HFFc6 (cell line): ENCODE results near the gene TOMM40. TPM values are rescaled to one million over a fixed set of nuclear protein-coding genes. Genes with fewer than 3 reads are reported as not detected.

Source experiments
- DNase-seq: peaks from one replicate; pipeline ENCODE4 v3.0.0-alpha.2; 2018
- H3K27ac Mint-ChIP-seq: 2 replicates; pipeline ENCODE4 v1.8.0; 2020; ENCODE audit warnings: mild to moderate bottlenecking, mixed read lengths
- H3K27me3 Mint-ChIP-seq: 2 replicates; pipeline ENCODE4 v1.8.0; 2021; ENCODE audit warnings: mild to moderate bottlenecking, moderate library complexity, mixed read lengths; ENCODE audit not compliant: insufficient read depth
- H3K36me3 Mint-ChIP-seq: 2 replicates; pipeline ENCODE4 v1.8.0; 2021; ENCODE audit warnings: low read depth, mixed read lengths
- H3K4me1 Mint-ChIP-seq: 2 replicates; pipeline ENCODE4 v1.8.0; 2020; ENCODE audit warnings: low read depth, mixed read lengths
- H3K4me3 Mint-ChIP-seq: 2 replicates; pipeline ENCODE4 v1.8.0; 2020; ENCODE audit warnings: mild to moderate bottlenecking, moderate library complexity, mixed read lengths
- H3K9me3 Mint-ChIP-seq: 2 replicates; pipeline ENCODE4 v1.8.0; 2020; ENCODE audit warnings: mild to moderate bottlenecking, mixed read lengths
- total RNA-seq, 6 experiments: library from RNA; stranded (reverse); fragmentation: NEBNext Ultra II Directional; extraction: Animal tissue kit (Norgen Biotek cat#: 25700); gene quantifications; 2 replicates in 1 of 6; 3 replicates in 5 of 6; pipeline ENCODE4 v1.2.3, GENCODE V29; 2021
- TF ChIP-seq, protein P1 (sequence below): fragments of 200-600 bp; sonication (generic); IDR thresholded peaks from 2 replicates; pipeline ENCODE4 v1.5.0; 2021; ENCODE audit warnings: antibody characterized with exemption, mild to moderate bottlenecking

Gene TOMM40
- total RNA-seq, 6 experiments from 2014 or later = 79.8 to 107 (median 92.2) TPM

DNA sequence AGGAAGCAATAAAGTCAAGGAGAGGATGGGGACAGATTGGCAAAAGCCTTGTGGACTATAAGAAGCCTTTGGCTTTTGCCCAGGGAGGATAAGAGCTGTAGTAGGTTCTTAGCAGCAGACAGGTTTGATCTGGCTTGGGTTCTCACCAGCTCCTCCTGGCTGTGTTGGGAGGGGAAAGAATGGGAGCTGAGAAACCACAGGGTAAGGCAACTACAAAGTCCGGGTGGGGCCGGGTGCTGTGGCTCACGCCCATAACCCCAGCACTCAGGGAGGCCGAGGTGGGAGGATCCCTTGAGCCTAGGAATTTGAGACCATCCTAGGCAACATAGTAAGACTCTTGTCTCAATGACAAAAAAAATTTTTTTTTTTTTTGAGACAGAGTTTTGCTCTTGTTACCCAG is 24.4 kb upstream of the TOMM40 start:
- DNase-seq = no peak
- Mint-ChIP-seq H3K4me3 (no peak overlapping the region), H3K27ac (no peak overlapping the region), H3K36me3 (peaks cover 43% of the 10 kb centered on the region), H3K4me1 (peaks cover 18% of the 10 kb centered on the region), H3K9me3 (no peaks in the 10 kb centered on the region), H3K27me3 (peaks cover 3% of the 10 kb centered on the region)
- TF ChIP-seq, protein P1, sequence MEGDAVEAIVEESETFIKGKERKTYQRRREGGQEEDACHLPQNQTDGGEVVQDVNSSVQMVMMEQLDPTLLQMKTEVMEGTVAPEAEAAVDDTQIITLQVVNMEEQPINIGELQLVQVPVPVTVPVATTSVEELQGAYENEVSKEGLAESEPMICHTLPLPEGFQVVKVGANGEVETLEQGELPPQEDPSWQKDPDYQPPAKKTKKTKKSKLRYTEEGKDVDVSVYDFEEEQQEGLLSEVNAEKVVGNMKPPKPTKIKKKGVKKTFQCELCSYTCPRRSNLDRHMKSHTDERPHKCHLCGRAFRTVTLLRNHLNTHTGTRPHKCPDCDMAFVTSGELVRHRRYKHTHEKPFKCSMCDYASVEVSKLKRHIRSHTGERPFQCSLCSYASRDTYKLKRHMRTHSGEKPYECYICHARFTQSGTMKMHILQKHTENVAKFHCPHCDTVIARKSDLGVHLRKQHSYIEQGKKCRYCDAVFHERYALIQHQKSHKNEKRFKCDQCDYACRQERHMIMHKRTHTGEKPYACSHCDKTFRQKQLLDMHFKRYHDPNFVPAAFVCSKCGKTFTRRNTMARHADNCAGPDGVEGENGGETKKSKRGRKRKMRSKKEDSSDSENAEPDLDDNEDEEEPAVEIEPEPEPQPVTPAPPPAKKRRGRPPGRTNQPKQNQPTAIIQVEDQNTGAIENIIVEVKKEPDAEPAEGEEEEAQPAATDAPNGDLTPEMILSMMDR = no peak

DNA sequence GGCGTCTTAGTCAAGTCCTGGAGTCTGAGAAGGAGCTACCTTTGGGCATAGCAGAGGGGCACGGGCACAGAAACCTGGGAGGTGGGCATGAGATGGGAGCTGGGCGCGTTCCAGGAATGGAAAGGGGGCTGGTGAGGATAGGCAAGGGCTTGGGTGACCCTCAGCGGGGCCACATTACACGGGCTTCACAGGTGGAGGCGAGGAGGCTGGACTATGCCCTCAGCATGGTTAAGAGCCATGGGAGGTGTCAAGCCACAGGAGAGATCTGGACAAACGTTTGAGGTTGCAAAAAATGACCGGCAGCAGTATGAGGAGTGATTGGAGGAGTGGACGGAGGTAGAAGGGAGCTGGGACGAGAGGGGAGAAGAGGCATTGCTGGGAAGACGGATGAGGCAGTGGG is 23.5 kb upstream of the TOMM40 start:
- Mint-ChIP-seq H3K27ac (no peak overlapping the region), H3K36me3 (peaks cover 42% of the 10 kb centered on the region), H3K4me3 (no peak overlapping the region), H3K9me3 (no peaks in the 10 kb centered on the region), H3K4me1 (peaks cover 17% of the 10 kb centered on the region), H3K27me3 (peaks cover 3% of the 10 kb centered on the region)
- DNase-seq = no peak
- TF ChIP-seq, protein P1 = no peak

DNA sequence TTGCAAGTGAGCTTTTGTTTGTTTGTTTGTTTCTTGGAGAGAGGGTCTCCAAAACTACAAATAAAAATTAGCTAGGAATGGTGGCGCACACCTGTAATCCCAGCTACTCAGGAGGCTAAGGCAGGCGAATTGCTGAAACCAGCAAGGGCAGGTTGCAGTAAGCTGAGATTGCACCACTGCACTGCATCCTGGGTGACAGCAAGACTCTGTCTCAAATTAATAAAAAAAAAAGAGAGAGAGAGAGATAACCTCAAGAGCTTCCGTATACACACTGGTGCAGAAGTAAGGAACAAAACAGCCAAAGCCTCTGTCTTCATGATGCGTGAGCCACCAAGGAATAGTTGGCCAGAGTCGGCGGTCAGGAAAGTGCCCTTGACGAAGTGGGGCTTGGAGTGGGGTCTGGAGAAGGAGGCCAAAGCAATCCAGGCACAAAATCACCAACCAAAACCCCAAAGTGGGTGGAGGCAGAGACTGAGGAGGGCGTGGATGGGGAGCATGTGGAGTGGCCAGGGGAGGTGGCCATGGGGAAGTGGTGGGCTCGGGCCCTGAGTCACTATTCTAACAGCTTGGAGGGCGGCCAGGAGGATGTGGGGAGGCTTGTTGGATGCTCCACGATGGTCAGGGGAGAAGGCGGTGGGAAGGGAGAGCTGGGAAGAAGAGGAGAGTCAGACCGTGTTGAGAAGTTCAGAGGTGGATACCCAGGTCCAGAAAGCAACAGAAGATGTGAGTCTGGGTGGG is 21.2 kb upstream of the TOMM40 start:
- Mint-ChIP-seq H3K36me3 (peaks cover 60% of the 10 kb centered on the region), H3K4me1 (peaks cover 17% of the 10 kb centered on the region), H3K27me3 (peaks cover 3% of the 10 kb centered on the region), H3K4me3 (no peak overlapping the region), H3K27ac (no peak overlapping the region; the same call in 1 of the 2 replicates), H3K9me3 (no peaks in the 10 kb centered on the region)
- TF ChIP-seq, protein P1 = no peak
- no peak for DNase-seq

DNA sequence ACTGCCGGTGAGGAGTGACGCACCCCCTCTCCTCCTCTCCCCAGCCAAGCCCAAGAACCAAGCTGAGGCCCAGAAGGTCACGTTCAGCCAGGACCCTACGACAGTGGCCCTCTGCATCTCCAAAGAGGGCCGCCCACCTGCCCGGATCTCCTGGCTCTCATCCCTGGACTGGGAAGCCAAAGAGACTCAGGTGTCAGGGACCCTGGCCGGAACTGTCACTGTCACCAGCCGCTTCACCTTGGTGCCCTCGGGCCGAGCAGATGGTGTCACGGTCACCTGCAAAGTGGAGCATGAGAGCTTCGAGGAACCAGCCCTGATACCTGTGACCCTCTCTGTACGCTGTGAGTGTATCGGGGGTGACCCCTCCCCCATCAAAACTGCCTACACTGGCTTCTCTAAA is 19.2 kb upstream of the TOMM40 start:
- Mint-ChIP-seq H3K9me3 (no peaks in the 10 kb centered on the region), H3K27ac (no peak overlapping the region), H3K4me1 (peaks cover 33% of the 10 kb centered on the region), H3K4me3 (no peak overlapping the region), H3K27me3 (peaks cover 3% of the 10 kb centered on the region), H3K36me3 (peaks cover 65% of the 10 kb centered on the region)
- no peak for DNase-seq
- TF ChIP-seq, protein P1 = no peak

DNA sequence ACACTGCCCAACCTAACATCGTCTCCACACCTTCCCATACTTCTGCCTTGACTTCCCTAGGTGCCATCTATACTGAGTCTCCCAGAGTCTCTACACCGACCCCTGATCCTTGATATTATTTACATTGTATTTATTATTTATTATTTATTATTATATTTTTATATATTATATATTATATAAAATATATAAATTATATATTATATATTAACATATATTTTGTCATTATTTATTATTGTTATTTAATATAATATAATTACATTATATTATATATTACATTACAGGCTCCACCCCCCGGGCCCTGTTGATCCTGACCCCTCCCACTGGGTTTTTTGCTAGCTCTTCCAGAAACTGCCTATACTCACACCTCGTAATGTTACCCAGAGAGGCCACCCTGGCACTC is 18.4 kb upstream of the TOMM40 start:
- no peak overlapping the region for H3K27ac Mint-ChIP-seq
- DNase-seq = no peak
- TF ChIP-seq, protein P1 = no peak
- no peaks in the 10 kb centered on the region for H3K9me3 Mint-ChIP-seq
- peaks cover 29% of the 10 kb centered on the region for H3K4me1 Mint-ChIP-seq
- H3K36me3 Mint-ChIP-seq = peaks cover 62% of the 10 kb centered on the region
- no peak overlapping the region for H3K4me3 Mint-ChIP-seq
- peaks cover 3% of the 10 kb centered on the region for H3K27me3 Mint-ChIP-seq
